IMR-90 (cell line): Measurements from ENCODE around the gene IL23A. TPM values are rescaled to one million over a fixed set of nuclear protein-coding genes. Genes with fewer than 3 reads are reported as not detected.
A peak's percentile ranks its signal among the peaks of the same experiment; 100 is the strongest.

Source experiments
- ATAC-seq: fragments of 200-7000 bp; cut with Tn5 transposase; 2 replicates; pipeline ENCODE4 v1.9.1; 2020; ENCODE audit warnings: low read depth, mild to moderate bottlenecking, moderate library complexity
- BruUV-seq: library from RNA; stranded (reverse); fragments of 400-500 nt; replicated peaks from 2 replicates; lab custom pipeline; 2021; lab: Mats Ljungman, UMichigan
- CTCF ChIA-PET: fragments of 300-600 bp; formaldehyde crosslinking; extraction: SDS; loops from one replicate; lab custom pipeline; 2021; ENCODE audit warnings: antibody characterized with exemption; lab: Yijun Ruan, JAX
- POLR2A ChIA-PET: fragments of 300-600 bp; sonication (Branson Sonifier 250); formaldehyde crosslinking; loops from one replicate; lab custom pipeline; 2022; ENCODE audit warnings: antibody characterized with exemption; ENCODE audit not compliant: unreplicated experiment; lab: Charles Lee
- DNase-seq: peaks from one replicate; pipeline ENCODE4 v3.0.0; 2013
- H2AFZ ChIP-seq: replicated peaks from 2 replicates; pipeline ENCODE3; 2013; ENCODE audit warnings: low read length, mild to moderate bottlenecking; ENCODE audit not compliant: poor library complexity
- H2AK5ac ChIP-seq: 2 replicates; pipeline ENCODE4 v1.6.1; 2013; ENCODE audit warnings: low read depth, low read length, inconsistent platforms
- H2AK9ac ChIP-seq: replicated peaks from 2 replicates; pipeline ENCODE3; 2013; ENCODE audit warnings: mild to moderate bottlenecking, low read depth, low read length, moderate library complexity; ENCODE audit not compliant: poor library complexity
- H2BK120ac ChIP-seq: 2 replicates; pipeline ENCODE4 v1.6.1; 2013; ENCODE audit warnings: low read depth, low read length, inconsistent platforms
- H2BK15ac ChIP-seq: 3 replicates; pipeline ENCODE4 v1.6.1; 2013; ENCODE audit warnings: low read depth, low read length, inconsistent platforms
- H2BK20ac ChIP-seq: 2 replicates; pipeline ENCODE4 v1.6.1; 2013; ENCODE audit warnings: low read depth, mild to moderate bottlenecking, inconsistent platforms, low read length, moderate library complexity
- H2BK5ac ChIP-seq: 2 replicates; pipeline ENCODE4 v1.6.1; 2013; ENCODE audit warnings: mild to moderate bottlenecking, low read depth, low read length, inconsistent platforms; ENCODE audit not compliant: poor library complexity, severe bottlenecking
- H3K14ac ChIP-seq: replicated peaks from 2 replicates; pipeline ENCODE4 v1.6.1; 2013; ENCODE audit warnings: low read depth, low read length, inconsistent platforms
- H3K18ac ChIP-seq: 2 replicates; pipeline ENCODE4 v1.6.1; 2013; ENCODE audit warnings: low read depth, low read length, control low read depth
- H3K23ac ChIP-seq: 2 replicates; pipeline ENCODE4 v1.6.1; 2013; ENCODE audit warnings: low read depth, low read length, inconsistent platforms
- H3K27ac ChIP-seq: 2 replicates; pipeline ENCODE4 v1.5.1; 2013; ENCODE audit warnings: mild to moderate bottlenecking, control low read depth, low read length; ENCODE audit not compliant: insufficient read depth
- H3K27me3 ChIP-seq: 2 replicates; pipeline ENCODE4 v1.6.1; 2013; ENCODE audit warnings: low read length; ENCODE audit not compliant: control insufficient read depth, insufficient read depth
- H3K36me3 ChIP-seq: 2 replicates; pipeline ENCODE4 v1.6.1; 2013; ENCODE audit warnings: low read length, mixed read lengths; ENCODE audit not compliant: control insufficient read depth, insufficient read depth
- H3K4ac ChIP-seq: 2 replicates; pipeline ENCODE4 v1.6.1; 2013; ENCODE audit warnings: low read depth, low read length, inconsistent platforms
- H3K4me1 ChIP-seq: 2 replicates; pipeline ENCODE4 v1.6.1; 2013; ENCODE audit warnings: low read length, mixed read lengths; ENCODE audit not compliant: control insufficient read depth, insufficient read depth
- H3K4me2 ChIP-seq: 2 replicates; pipeline ENCODE4 v1.6.1; 2013; ENCODE audit warnings: low read depth, mild to moderate bottlenecking, control low read depth, low read length, moderate library complexity
- H3K4me3 ChIP-seq: 2 replicates; pipeline ENCODE4 v1.5.1; 2013; ENCODE audit warnings: low read depth, mild to moderate bottlenecking, control low read depth, low read length, moderate library complexity; ENCODE audit not compliant: insufficient read depth
- H3K56ac ChIP-seq: 2 replicates; pipeline ENCODE4 v1.6.1; 2013; ENCODE audit warnings: low read length, inconsistent platforms; ENCODE audit not compliant: insufficient read depth; ENCODE audit errors: extremely low read depth
- H3K79me1 ChIP-seq, 2 experiments: 2 replicates each; pipeline ENCODE4 v1.6.1; 2013; ENCODE audit warnings: low read length in 2 of 2, inconsistent platforms in 1 of 2, low read depth in 1 of 2
- H3K9ac ChIP-seq: 2 replicates; pipeline ENCODE4 v1.6.1; 2013; ENCODE audit warnings: low read depth, low read length, control low read depth
- H3K9me1 ChIP-seq: 2 replicates; pipeline ENCODE4 v1.6.1; 2013; ENCODE audit warnings: low read length, inconsistent platforms; ENCODE audit not compliant: insufficient read depth
- H3K9me3 ChIP-seq: 2 replicates; pipeline ENCODE4 v1.6.1; 2013; ENCODE audit warnings: low read length; ENCODE audit not compliant: control insufficient read depth, insufficient read depth
- H4K20me1 ChIP-seq: 2 replicates; pipeline ENCODE4 v1.6.1; 2013; ENCODE audit warnings: low read length, inconsistent platforms; ENCODE audit not compliant: insufficient read depth
- H4K5ac ChIP-seq: 2 replicates; pipeline ENCODE4 v1.6.1; 2013; ENCODE audit warnings: mild to moderate bottlenecking, low read depth, low read length, control low read depth
- H4K8ac ChIP-seq, 2 experiments: 2 replicates each; pipeline ENCODE4 v1.6.1; 2013; ENCODE audit warnings: low read depth in 2 of 2, low read length in 2 of 2, control low read depth in 1 of 2, inconsistent platforms in 1 of 2
- H4K91ac ChIP-seq: 2 replicates; pipeline ENCODE4 v1.6.1; 2013; ENCODE audit warnings: low read depth, low read length, inconsistent platforms; ENCODE audit not compliant: insufficient read depth
- BHLHE40 ChIP-seq: fragments of 150-350 bp; IDR thresholded peaks from 2 replicates; pipeline ENCODE4 v1.6.1; 2016; ENCODE audit warnings: mild to moderate bottlenecking, low read depth, low read length
- POLR2A ChIP-seq: IDR thresholded peaks from 2 replicates; pipeline ENCODE4 v1.6.1; 2012; ENCODE audit warnings: mild to moderate bottlenecking, low read depth, low read length
- WGBS, 2 experiments: methylation state at CpG; one replicate each; pipeline versions ENCODE4 v1.1.5 to v1.1.7; 2013; ENCODE audit warnings: missing lambda C conversion rate in 2 of 2; ENCODE audit not compliant: insufficient read length in 1 of 2; ENCODE audit errors: extremely low coverage in 2 of 2; 5-methylcytosine and 5-hydroxymethylcytosine counted together
- dilution Hi-C: fragments of 300-500 bp; cut with HindIII; formaldehyde crosslinking; loops from one replicate; pipeline ENCODE4 v1.14.3; 2018; ENCODE audit warnings: low sequenced_read_pairs; ENCODE audit not compliant: unreplicated experiment
- in situ Hi-C: fragments of 300-500 bp; cut with MboI; formaldehyde crosslinking; loops from 3 replicates; pipeline ENCODE4 v1.14.3; 2019; ENCODE audit warnings: low sequenced_read_pairs, inconsistent platforms, mixed read lengths
- intact Hi-C: fragments of 100-400 bp; cut with micrococcal nuclease; formaldehyde crosslinking; loops from 2 replicates; pipeline ENCODE4 v1.10.0; 2022
- polyA plus RNA-seq, 3 experiments: library from polyadenylated mRNA; depleted of rRNA; stranded (reverse); fragments of >200 nt; gene quantifications; 2 replicates each; pipeline ENCODE4 v1.2.3, GENCODE V29; 2012; ENCODE audit warnings: low replicate concordance in 1 of 3
- total RNA-seq: library from RNA; depleted of rRNA; stranded (reverse); fragments of >200 nt; gene quantifications from 2 replicates; pipeline ENCODE4 v1.2.3, GENCODE V29; 2012
- TF ChIP-seq, protein P1 (sequence below): conservative IDR thresholded peaks from 2 replicates; pipeline ENCODE4 v1.5.1; 2012; ENCODE audit warnings: mild to moderate bottlenecking, low read depth, low read length, improper control_type of control experiment

IL23A gene
- total and polyA plus RNA-seq, 2 of the 4 experiments (the other 2 are of a cell fraction): 0.55 TPM; not detected in 1

DNA sequence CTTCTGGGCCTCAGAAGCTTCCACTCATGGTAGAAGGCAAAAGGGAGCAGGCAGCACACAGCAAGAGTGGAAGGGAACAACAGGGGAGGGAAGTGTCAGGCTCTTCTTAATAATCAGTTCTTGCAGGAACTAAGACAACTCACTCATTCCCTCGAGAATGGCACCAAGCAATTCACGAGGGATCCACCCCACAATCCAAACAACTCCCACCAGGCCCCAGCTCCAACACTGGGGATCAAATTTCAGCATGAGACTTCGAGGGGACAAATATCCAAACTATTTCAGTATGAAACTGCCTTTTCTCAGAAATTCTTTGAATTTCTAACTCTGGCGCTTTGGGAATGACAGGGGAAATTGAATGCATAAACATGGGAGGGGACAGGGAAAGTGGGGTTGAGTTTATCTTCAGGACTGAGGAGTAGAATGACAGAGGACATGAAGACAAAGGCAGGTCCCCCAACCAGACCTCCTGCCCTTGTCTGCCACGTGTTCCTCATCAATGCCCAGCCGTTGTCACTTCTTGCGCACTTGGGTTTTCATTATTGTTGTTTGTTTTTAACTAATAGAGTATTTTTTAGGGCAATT, 48.6 kb downstream of the IL23A start:
- H3K27me3 ChIP-seq: peaks cover 7% of the 10 kb centered on the region
- H2AK5ac ChIP-seq: no peak overlapping the region
- no peaks in the 10 kb centered on the region for H4K20me1 ChIP-seq
- H3K36me3 ChIP-seq: no peaks in the 10 kb centered on the region
- POLR2A ChIA-PET: no interaction called here
- H3K79me1 ChIP-seq: no peaks in the 10 kb centered on the region
- H3K4me3 ChIP-seq: no peak overlapping the region
- H2BK20ac ChIP-seq: no peak overlapping the region
- peak overlapping the region; percentile 40 for H3K4me2 ChIP-seq
- H3K27ac ChIP-seq: peak overlapping the region; percentile 59
- peaks cover 9% of the 10 kb centered on the region for H3K4me1 ChIP-seq
- 0 out of 2 replicates have a peak overlapping the region, but pooled peaks have one; percentile 6 for H3K23ac ChIP-seq
- H4K91ac ChIP-seq: peak overlapping the region; percentile 50
- no peak overlapping the region; the same call in 2 of the 3 replicates for H2BK15ac ChIP-seq
- intact Hi-C loops (loop anchor here (5.0 kb wide), 1 partner anchor 50 kb away; no protein-coding TSS in a partner anchor), in situ Hi-C loops (no loop called here), dilution Hi-C loops (no loop called here)
- H3K56ac ChIP-seq: peak overlapping the region; percentile 11; the same call in 1 of the 2 replicates
- ATAC-seq: peak; percentile 90
- H3K18ac ChIP-seq: peak overlapping the region; percentile 90
- H4K5ac ChIP-seq: peak overlapping the region; percentile 91
- CTCF ChIA-PET: interaction anchor here (0.6 kb wide), 1 partner anchor 53 kb away, joined by 3 read pairs; no protein-coding TSS in a partner anchor
- no TSS peak for BruUV-seq
- no peaks in the 10 kb centered on the region for H3K9me3 ChIP-seq
- no peak overlapping the region for H2AK9ac ChIP-seq
- TF ChIP-seq BHLHE40 (0 out of 2 replicates have a peak, but pooled peaks have one; percentile 6), POLR2A (no peak)
- TF ChIP-seq, protein P1, sequence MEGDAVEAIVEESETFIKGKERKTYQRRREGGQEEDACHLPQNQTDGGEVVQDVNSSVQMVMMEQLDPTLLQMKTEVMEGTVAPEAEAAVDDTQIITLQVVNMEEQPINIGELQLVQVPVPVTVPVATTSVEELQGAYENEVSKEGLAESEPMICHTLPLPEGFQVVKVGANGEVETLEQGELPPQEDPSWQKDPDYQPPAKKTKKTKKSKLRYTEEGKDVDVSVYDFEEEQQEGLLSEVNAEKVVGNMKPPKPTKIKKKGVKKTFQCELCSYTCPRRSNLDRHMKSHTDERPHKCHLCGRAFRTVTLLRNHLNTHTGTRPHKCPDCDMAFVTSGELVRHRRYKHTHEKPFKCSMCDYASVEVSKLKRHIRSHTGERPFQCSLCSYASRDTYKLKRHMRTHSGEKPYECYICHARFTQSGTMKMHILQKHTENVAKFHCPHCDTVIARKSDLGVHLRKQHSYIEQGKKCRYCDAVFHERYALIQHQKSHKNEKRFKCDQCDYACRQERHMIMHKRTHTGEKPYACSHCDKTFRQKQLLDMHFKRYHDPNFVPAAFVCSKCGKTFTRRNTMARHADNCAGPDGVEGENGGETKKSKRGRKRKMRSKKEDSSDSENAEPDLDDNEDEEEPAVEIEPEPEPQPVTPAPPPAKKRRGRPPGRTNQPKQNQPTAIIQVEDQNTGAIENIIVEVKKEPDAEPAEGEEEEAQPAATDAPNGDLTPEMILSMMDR: no peak
- H2BK120ac ChIP-seq: peak overlapping the region; percentile 38; the same call in 1 of the 2 replicates
- H2AFZ ChIP-seq: peak overlapping the region; percentile 63
- peaks cover 3% of the 10 kb centered on the region; the same call in 1 of the 2 replicates for H3K9me1 ChIP-seq
- no peak overlapping the region for H3K14ac ChIP-seq
- DNase-seq: peak; percentile 49
- peak overlapping the region; percentile 79 for H3K4ac ChIP-seq
- H3K9ac ChIP-seq: no peak overlapping the region
- H2BK5ac ChIP-seq: peak overlapping the region; percentile 7
- WGBS, 2 experiments: no CpG with 5 or more reads among the region's 7 CpGs
- peak overlapping the region in 1 of 2 experiments; percentile 91; a peak in 3 of 4 replicates for H4K8ac ChIP-seq
